Stimulated activated CD8-positive, alpha-beta memory T cell treated with anti-CD3 and anti-CD28 coated beads, Interleukin-12 subunit alpha, Interleukin-12 subunit beta, amount 100 ng/mL, for 24 hours (primary cell): Measurements from ENCODE around the gene KHSRP.

ENCODE experiments used
- DNase-seq: peaks from one replicate; pipeline ENCODE4 v3.0.0-alpha.2; 2020; ENCODE audit errors: extremely low read depth

The KHSRP gene

DNA sequence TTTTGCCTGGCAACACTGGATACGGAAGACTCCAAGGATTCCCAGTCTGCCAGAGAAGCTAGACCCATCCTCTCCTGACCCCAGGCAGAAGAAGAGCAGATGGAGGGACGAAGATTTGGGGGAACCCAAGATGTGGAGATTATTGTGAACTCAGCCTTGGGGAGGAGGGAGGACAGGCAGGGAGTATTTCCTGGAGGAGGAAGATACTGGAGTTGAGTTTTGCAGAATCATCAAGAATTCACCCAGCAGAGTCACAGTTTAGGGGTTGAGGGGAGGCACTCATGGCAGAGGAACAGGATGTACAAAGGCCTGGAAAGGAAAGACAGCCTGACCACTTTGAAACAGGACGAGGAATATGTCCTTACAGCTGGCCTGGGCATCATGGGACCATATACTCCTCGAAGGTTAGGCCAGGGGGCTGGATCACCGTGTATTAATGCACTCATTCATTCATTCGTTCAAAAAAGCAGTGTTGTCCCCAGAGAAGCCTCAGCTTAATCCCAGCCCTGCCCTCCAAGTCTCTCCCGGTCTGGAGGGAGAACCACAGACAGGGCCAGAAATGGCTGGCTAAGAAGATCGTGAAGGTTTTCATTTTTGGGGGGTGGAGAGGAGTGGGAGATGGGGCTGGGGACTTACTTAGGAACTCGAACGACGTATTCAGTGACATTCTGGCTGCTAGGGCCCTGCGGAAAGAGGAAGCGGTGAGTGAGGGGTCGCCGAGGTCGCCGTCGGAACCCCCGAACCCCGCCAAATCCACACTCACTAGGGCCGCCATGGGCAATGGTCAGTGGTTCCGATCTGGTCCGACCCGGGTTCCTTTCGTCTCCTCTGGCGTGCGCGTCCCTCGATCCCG is 32.2 kb downstream of the KHSRP start:
- no peak for DNase-seq

DNA sequence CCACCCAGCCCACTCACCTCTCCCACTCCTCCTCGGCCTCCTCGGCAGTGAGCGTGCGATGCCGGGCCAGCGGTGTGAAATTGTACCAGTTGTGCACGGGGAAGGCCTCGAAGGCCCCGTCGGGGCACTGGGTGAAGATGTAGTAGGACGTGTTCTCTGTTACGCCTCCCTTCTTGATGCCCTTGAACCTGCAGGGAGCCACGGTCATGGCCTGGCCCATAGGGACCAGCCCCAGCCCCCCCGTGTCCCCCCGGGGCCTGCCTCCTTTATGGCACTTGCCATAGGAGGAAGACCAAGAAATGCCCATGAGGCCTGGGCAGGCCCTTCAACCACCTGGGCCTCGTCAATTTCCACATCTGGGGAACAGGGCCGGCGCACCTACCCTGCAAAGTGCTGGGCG is 37.2 kb downstream of the KHSRP start:
- DNase-seq: no peak

DNA sequence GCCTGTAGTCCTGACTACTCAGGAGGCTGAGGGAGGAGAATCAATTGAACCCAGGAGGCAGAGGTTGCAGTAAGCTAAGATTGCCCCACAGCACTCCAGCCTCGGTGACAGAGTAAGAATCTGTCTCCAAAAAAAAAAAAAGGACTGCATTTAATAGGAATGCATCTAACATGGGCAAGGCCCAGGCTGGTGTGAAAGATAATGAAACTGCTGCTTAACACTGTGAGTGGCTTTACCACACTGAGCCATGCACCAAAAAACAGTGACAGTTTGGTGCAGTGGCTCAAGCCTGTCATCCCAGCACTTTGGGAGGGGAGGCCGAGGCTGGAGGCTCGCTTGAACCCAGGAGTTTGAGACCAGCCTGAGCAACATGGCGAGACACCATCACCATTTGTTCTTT is 40.2 kb downstream of the KHSRP start:
- DNase-seq: no peak

DNA sequence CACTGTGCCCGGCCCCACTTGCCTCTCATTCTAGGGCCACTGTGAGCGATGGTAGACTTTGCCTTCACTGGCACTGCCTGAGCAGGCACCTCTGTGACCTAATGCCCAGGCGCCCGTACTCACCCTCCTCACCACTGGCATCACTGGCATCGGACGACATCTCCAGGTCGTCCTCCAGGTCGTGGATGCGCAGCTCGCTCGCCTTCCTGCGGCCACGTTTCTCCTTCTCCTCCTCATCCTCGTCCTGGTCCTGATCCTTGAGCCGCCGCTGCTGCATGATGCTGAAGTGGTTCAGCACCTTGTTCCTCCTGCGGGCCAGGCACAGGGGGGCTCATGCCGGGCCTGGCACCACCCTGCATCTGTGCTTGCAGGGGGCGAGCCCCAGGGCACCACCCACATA is 41.4 kb downstream of the KHSRP start:
- no peak for DNase-seq

- no peak for DNase-seq
Observed at GRCh38 chr19:6381030-6381750, 43.4 kb downstream of the KHSRP start.

GRCh38 chr19:6379744-6380143 is 44.9 kb downstream of the KHSRP start:
- no peak for DNase-seq

DNA sequence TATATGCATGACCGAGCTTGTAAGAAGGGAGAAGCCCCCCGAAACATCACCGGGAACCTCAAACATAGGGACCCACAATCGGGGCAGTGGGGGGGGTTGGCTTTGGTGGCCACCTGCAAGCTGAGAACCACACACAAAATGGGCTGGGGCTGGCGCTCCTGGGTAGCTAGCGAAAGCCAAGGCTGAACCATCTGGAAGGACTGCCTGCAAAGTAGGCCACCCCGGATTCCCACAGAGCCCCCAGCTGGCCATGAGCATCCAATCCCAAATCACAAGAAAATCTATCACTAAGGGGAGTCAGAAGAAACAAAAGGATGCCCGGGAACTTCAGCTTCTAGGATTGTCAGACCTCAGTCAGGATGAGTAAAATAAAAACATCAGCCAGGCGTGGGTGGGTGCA is 46.1 kb downstream of the KHSRP start:
- DNase-seq: no peak

GRCh38 chr19:6378041-6378440 is 46.6 kb downstream of the KHSRP start:
- DNase-seq: no peak

DNA sequence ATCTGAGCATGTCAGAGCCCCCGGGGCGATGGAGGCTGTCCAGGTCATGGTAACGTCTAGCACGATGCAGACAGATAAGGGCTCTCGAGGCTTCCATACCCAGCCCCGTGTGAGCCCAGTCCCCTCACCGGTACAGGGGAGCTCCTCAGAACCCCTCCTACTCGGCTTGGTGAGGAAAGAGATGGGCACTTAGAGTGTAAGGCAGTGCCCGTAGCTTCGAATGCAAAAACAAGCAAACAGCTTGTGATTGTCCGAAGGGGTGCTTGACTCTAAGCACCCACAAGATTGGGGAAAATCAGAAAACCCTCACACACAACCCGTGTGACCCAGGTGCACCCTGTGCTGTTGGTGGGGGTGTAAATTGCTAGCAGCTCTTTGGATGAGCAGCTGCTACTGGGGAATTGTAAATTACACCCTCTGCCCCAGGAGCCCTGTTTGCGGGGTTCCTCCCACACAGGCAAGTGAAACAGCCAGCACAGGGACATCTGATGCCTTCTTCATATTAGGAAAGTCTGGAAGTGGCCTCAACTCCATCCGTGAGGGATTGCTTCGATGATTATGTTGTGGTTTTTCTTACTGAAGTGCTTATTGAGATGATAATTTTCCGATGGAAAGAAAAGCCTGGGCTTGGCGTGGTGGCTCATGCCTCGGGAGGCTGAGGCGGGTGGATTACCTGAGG is 48.0 kb downstream of the KHSRP start:
- DNase-seq: no peak

- no peak for DNase-seq
Observed at GRCh38 chr19:6375411-6376010, 49.1 kb downstream of the KHSRP start, which contains the start of gene PSPN. Gene PSPN, minus strand, starts transcription at chr19:6375933. Its CDS starts 84 bp downstream, at chr19:6375849.

GRCh38 chr19:6374711-6375410 is 49.8 kb downstream of the KHSRP start:
- no peak for DNase-seq

GRCh38 chr19:6374161-6374709 is 50.4 kb downstream of the KHSRP start:
- DNase-seq: no peak

DNA sequence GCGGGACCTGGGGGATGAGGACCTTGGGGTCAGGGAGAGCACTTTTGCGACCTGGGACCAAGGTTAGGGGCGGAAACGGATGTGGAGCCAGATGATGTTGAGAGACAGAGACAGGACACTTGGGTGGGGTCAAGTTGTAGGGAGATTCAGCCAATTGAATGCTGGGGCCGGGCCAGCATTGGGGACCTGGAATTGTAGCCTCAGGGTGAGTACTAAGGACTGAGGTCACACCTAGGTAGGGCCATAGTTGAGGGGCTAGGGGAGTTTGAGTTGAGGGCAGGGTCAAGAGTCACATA is 50.9 kb downstream of the KHSRP start:
- DNase-seq: no peak

- DNase-seq: peak; percentile 99
Observed at GRCh38 chr19:6373096-6373812, 51.4 kb downstream of the KHSRP start.

DNA sequence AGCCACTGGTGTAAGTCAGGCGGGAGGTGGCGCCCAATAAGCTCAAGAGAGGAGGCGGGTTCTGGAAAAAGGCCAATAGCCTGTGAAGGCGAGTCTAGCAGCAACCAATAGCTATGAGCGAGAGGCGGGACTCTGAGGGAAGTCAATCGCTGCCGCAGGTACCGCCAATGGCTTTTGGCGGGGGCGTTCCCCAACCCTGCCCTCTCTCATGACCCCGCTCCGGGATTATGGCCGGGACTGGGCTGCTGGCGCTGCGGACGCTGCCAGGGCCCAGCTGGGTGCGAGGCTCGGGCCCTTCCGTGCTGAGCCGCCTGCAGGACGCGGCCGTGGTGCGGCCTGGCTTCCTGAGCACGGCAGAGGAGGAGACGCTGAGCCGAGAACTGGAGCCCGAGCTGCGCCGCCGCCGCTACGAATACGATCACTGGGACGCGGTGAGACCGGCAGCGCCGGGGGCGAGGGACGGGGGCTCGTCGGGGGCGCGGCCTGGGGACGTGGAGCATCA is 52.0 kb downstream of the KHSRP start, which contains the start of gene ALKBH7:
TSS of gene ALKBH7 (plus strand) at position 201 of the 502 bp plus-strand sequence. CDS start at position 228, 27 bp downstream.
- peak; percentile 89 for DNase-seq

DNA sequence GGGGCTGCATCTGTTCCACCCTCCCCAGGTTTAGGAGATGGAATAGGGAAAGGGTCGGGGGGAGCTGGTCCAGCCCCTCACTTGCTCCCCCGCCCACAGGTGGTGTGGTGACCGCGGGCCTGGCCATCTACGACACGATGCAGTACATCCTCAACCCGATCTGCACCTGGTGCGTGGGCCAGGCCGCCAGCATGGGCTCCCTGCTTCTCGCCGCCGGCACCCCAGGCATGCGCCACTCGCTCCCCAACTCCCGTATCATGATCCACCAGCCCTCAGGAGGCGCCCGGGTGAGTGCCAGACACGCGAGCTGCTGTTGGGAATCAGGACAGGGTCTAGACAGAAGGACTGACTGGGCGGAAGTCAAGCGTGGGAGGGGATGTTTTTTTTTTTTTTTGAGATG is 60.3 kb downstream of the KHSRP start:
- no peak for DNase-seq
